Neural progenitor cell (in vitro differentiated cells): ENCODE data around the gene CD180. TPM values are rescaled to one million over a fixed set of nuclear protein-coding genes. Genes with fewer than 3 reads are reported as not detected.
A peak's percentile ranks its signal among the peaks of the same experiment; 100 is the strongest.

Experiments used
- DNase-seq: peaks from one replicate; pipeline ENCODE4 v3.0.0-alpha.2; 2016; ENCODE audit warnings: low spot score
- H2AFZ ChIP-seq: fragments of 200-600 bp; sonication (generic); replicated peaks from 2 replicates; pipeline ENCODE4 v1.6.1; 2016; ENCODE audit warnings: antibody characterized with exemption
- H3F3A ChIP-seq: fragments of 200-600 bp; sonication (generic); 2 replicates; pipeline ENCODE4 v1.6.1; 2016; ENCODE audit warnings: antibody characterized with exemption, low read depth
- H3K27ac ChIP-seq: fragments of 200-600 bp; sonication (generic); 2 replicates; pipeline ENCODE4 v1.5.1; 2016; ENCODE audit warnings: mild to moderate bottlenecking
- H3K27me3 ChIP-seq: fragments of 200-600 bp; sonication (generic); 2 replicates; pipeline ENCODE4 v1.6.1; 2016; ENCODE audit warnings: mild to moderate bottlenecking, moderate library complexity
- H3K36me3 ChIP-seq: fragments of 200-600 bp; sonication (generic); 2 replicates; pipeline ENCODE4 v1.5.1; 2016
- H3K4me1 ChIP-seq: fragments of 200-600 bp; sonication (generic); 2 replicates; pipeline ENCODE4 v1.6.1; 2016; ENCODE audit warnings: mixed run types
- H3K4me2 ChIP-seq: fragments of 200-600 bp; sonication (generic); 2 replicates; pipeline ENCODE4 v1.6.1; 2016
- H3K4me3 ChIP-seq: fragments of 200-600 bp; sonication (generic); 2 replicates; pipeline ENCODE4 v1.5.1; 2016
- H3K79me2 ChIP-seq: fragments of 200-600 bp; sonication (generic); 2 replicates; pipeline ENCODE4 v1.6.1; 2016; ENCODE audit warnings: low read depth
- H3K9ac ChIP-seq: fragments of 200-600 bp; sonication (generic); 2 replicates; pipeline ENCODE4 v1.6.1; 2016
- H3K9me3 ChIP-seq: fragments of 200-600 bp; sonication (generic); 2 replicates; pipeline ENCODE4 v1.5.1; 2016; ENCODE audit warnings: low read depth
- H4K20me1 ChIP-seq: fragments of 200-600 bp; sonication (generic); 2 replicates; pipeline ENCODE4 v1.6.1; 2016; ENCODE audit warnings: low read depth
- H3K27ac Mint-ChIP-seq: 3 replicates; pipeline ENCODE4 v1.8.0; 2021; ENCODE audit warnings: mixed read lengths
- H3K27me3 Mint-ChIP-seq: 2 replicates; pipeline ENCODE4 v1.8.0; 2022; ENCODE audit warnings: low read depth, mild to moderate bottlenecking, inconsistent platforms, moderate library complexity, mixed read lengths; ENCODE audit not compliant: insufficient read depth
- H3K36me3 Mint-ChIP-seq: 3 replicates; pipeline ENCODE4 v1.8.0; 2021; ENCODE audit warnings: mixed read lengths
- H3K4me1 Mint-ChIP-seq: 3 replicates; pipeline ENCODE4 v1.8.0; 2021; ENCODE audit warnings: mixed read lengths
- H3K4me3 Mint-ChIP-seq: 3 replicates; pipeline ENCODE4 v1.8.0; 2021; ENCODE audit warnings: mild to moderate bottlenecking, moderate library complexity, mixed read lengths
- H3K9me3 Mint-ChIP-seq: 3 replicates; pipeline ENCODE4 v1.8.0; 2020; ENCODE audit warnings: mixed read lengths
- EZH2 ChIP-seq: fragments of 200-600 bp; sonication (generic); IDR thresholded peaks from 2 replicates; pipeline ENCODE4 v1.6.1; 2017; ENCODE audit warnings: antibody characterized with exemption, mild to moderate bottlenecking, moderate library complexity
- EZH2phosphoT487 ChIP-seq: fragments of 200-600 bp; sonication (generic); IDR thresholded peaks from 2 replicates; pipeline ENCODE4 v1.6.1; 2017; ENCODE audit warnings: antibody characterized with exemption
- total RNA-seq: library from RNA; depleted of rRNA; stranded (reverse); fragments of >200 nt; gene quantifications from 2 replicates; pipeline ENCODE4 v1.2.3, GENCODE V29; 2015; ENCODE audit warnings: low replicate concordance
- TF ChIP-seq, protein P1 (sequence below): fragments of 200-600 bp; sonication (generic); IDR thresholded peaks from 2 replicates; pipeline ENCODE4 v1.5.1; 2017; ENCODE audit warnings: antibody characterized with exemption, mild to moderate bottlenecking

Gene CD180
- total RNA-seq, 1 donor from 2014 or later, result not detected

DNA sequence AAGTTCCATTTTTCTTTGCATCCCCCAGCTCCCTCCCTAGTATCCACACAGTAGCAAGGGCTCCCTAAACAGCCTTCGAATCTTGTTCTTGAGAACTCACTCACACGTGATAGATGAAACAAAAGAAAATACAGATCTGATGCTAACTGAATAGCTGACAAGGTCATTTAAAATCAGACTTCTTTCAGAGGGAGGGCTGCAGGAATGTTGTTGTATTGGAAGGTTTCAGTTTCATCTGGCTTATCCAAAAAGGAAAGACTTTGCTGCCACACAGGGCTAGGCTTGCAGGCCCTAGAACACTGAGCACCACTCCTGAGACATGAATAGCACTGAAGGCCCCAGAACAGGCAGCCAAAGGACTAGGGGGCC, 3.2 kb downstream of the CD180 start:
- no peaks in the 10 kb centered on the region for H3K36me3 Mint-ChIP-seq
- Histone ChIP-seq H3K36me3 (no peaks in the 10 kb centered on the region), H2AFZ (no peak overlapping the region), H3K27me3 (no peaks in the 10 kb centered on the region), H3K79me2 (no peaks in the 10 kb centered on the region), H3K4me2 (no peak overlapping the region), H3K4me3 (no peak overlapping the region), H3F3A (peaks cover 5% of the 10 kb centered on the region), H3K4me1 (peaks cover 7% of the 10 kb centered on the region), H3K9me3 (no peaks in the 10 kb centered on the region), H3K9ac (no peak overlapping the region), H4K20me1 (no peaks in the 10 kb centered on the region), H3K27ac (no peak overlapping the region)
- H3K27ac Mint-ChIP-seq, result no peak overlapping the region
- H3K4me1 Mint-ChIP-seq, result peaks cover 14% of the 10 kb centered on the region
- H3K4me3 Mint-ChIP-seq, result no peak overlapping the region
- peaks cover 14% of the 10 kb centered on the region for H3K9me3 Mint-ChIP-seq
- no peak for DNase-seq
- TF ChIP-seq EZH2phosphoT487, result no peak
- H3K27me3 Mint-ChIP-seq, result peaks cover 4% of the 10 kb centered on the region

DNA sequence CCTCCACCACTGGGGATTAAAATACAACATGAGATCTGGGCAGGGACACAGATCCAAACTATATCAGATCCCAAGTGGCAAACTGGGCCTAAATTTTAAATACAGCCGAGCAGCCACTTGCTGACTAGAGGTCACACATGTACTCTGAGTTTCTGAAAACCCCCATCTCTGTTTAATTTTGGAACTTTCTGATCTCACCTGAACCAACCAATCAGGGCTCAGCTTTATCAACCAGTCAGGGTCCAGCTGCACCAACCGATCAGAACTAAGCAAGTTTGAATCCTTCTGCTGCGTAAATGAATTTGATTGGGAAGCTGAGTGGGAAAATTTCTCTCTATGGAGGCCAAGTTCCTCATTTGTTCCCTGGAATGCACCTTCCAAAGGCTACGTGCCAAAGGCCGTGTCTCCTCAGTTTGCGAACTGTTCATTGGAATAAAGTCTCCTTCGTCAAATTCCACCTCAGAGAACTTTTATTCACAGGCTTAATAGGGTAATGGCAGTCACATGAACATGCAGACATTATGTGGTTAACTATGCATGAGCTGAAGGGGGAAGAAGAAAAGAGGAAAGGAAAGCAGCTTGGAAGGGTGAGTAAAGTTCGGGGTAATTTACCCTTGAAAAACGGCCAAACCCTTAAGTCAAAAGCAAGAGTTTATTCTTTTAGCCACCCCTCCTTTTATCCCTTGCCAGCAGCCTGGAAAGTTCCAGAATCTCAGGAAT, 3.7 kb downstream of the CD180 start:
- no peak for TF ChIP-seq EZH2phosphoT487
- TF ChIP-seq, protein P1, sequence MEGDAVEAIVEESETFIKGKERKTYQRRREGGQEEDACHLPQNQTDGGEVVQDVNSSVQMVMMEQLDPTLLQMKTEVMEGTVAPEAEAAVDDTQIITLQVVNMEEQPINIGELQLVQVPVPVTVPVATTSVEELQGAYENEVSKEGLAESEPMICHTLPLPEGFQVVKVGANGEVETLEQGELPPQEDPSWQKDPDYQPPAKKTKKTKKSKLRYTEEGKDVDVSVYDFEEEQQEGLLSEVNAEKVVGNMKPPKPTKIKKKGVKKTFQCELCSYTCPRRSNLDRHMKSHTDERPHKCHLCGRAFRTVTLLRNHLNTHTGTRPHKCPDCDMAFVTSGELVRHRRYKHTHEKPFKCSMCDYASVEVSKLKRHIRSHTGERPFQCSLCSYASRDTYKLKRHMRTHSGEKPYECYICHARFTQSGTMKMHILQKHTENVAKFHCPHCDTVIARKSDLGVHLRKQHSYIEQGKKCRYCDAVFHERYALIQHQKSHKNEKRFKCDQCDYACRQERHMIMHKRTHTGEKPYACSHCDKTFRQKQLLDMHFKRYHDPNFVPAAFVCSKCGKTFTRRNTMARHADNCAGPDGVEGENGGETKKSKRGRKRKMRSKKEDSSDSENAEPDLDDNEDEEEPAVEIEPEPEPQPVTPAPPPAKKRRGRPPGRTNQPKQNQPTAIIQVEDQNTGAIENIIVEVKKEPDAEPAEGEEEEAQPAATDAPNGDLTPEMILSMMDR, result no peak
- no peak for TF ChIP-seq EZH2
- H3K4me3 ChIP-seq, result no peak overlapping the region
- H2AFZ ChIP-seq, result no peak overlapping the region
- H3K4me2 ChIP-seq, result no peak overlapping the region
- H3K4me1 ChIP-seq, result peaks cover 7% of the 10 kb centered on the region
- H3K27ac ChIP-seq, result no peak overlapping the region
- H4K20me1 ChIP-seq, result no peaks in the 10 kb centered on the region
- H3K79me2 ChIP-seq, result no peaks in the 10 kb centered on the region
- no peaks in the 10 kb centered on the region for H3K27me3 ChIP-seq
- no peaks in the 10 kb centered on the region for H3K36me3 ChIP-seq
- Mint-ChIP-seq H3K27me3 (peaks cover 7% of the 10 kb centered on the region), H3K9me3 (peaks cover 14% of the 10 kb centered on the region), H3K4me1 (peaks cover 17% of the 10 kb centered on the region), H3K36me3 (no peaks in the 10 kb centered on the region), H3K4me3 (no peak overlapping the region), H3K27ac (no peak overlapping the region)
- DNase-seq, result no peak
- H3F3A ChIP-seq, result peaks cover 5% of the 10 kb centered on the region
- H3K9ac ChIP-seq, result no peak overlapping the region
- no peaks in the 10 kb centered on the region for H3K9me3 ChIP-seq

DNA sequence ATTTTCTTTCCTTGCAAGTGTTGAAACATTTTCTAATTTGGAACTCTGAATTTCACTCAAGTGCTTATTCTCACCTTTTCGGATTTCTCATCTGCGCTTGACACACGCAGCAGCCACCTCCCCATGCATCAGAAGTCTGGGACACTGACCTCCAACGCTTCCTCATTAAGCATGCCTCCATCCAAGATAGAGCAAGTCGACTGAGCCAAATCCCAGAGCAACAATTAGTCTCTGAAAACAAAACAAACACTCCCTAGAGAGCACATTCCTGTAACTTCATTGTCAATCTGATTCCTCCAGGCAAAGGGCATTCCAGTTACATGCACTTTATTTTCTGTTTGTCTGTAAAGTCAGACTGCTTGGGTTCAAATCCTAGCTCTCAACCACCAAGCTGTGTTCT, 5.7 kb downstream of the CD180 start:
- peaks cover 5% of the 10 kb centered on the region for H3F3A ChIP-seq
- no peak overlapping the region for H3K9ac ChIP-seq
- no peaks in the 10 kb centered on the region for H3K79me2 ChIP-seq
- TF ChIP-seq EZH2 (no peak), EZH2phosphoT487 (no peak)
- TF ChIP-seq, protein P1, result no peak
- no peak overlapping the region for H2AFZ ChIP-seq
- peak; percentile 47 for DNase-seq
- Mint-ChIP-seq H3K9me3 (peaks cover 14% of the 10 kb centered on the region), H3K4me3 (no peak overlapping the region), H3K27me3 (peaks cover 7% of the 10 kb centered on the region), H3K36me3 (no peaks in the 10 kb centered on the region), H3K4me1 (peaks cover 17% of the 10 kb centered on the region), H3K27ac (no peak overlapping the region)
- H3K9me3 ChIP-seq, result no peaks in the 10 kb centered on the region
- no peaks in the 10 kb centered on the region for H3K36me3 ChIP-seq
- no peak overlapping the region for H3K4me2 ChIP-seq
- no peaks in the 10 kb centered on the region for H4K20me1 ChIP-seq
- H3K4me1 ChIP-seq, result peaks cover 7% of the 10 kb centered on the region
- H3K27ac ChIP-seq, result no peak overlapping the region
- H3K27me3 ChIP-seq, result no peaks in the 10 kb centered on the region
- H3K4me3 ChIP-seq, result no peak overlapping the region

DNA sequence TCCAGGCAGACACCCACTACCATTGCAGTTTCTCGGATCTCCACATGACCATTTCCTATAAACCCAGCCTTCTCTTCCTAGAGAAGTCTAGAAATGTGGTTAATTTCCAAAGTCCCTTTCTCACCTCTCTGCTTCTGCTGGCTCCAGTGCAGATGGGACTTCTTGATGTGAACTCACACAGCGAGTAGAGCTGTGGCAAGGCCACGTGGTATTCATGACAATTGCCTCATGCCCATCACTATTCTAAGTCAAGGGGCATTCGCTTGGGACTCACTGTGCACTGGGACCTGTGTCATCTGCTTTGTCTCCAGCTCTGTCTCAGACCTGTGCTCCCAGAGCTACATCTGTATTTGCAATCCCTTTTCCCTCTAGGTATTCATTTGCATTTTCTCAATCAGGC, 6.2 kb downstream of the CD180 start:
- Histone ChIP-seq H3K79me2 (no peaks in the 10 kb centered on the region), H3K4me2 (no peak overlapping the region), H3K36me3 (no peaks in the 10 kb centered on the region), H3K4me3 (no peak overlapping the region), H3K9ac (no peak overlapping the region), H3K9me3 (no peaks in the 10 kb centered on the region), H3F3A (peaks cover 5% of the 10 kb centered on the region), H4K20me1 (no peaks in the 10 kb centered on the region), H3K27ac (no peak overlapping the region), H3K4me1 (peaks cover 7% of the 10 kb centered on the region), H2AFZ (no peak overlapping the region), H3K27me3 (no peaks in the 10 kb centered on the region)
- Mint-ChIP-seq H3K9me3 (peaks cover 14% of the 10 kb centered on the region), H3K27ac (no peak overlapping the region), H3K36me3 (no peaks in the 10 kb centered on the region), H3K27me3 (peaks cover 7% of the 10 kb centered on the region), H3K4me1 (peaks cover 17% of the 10 kb centered on the region), H3K4me3 (no peak overlapping the region)
- DNase-seq, result no peak
- TF ChIP-seq EZH2 (no peak), EZH2phosphoT487 (no peak)
- TF ChIP-seq, protein P1, result no peak
